ENCODE data around the gene EPYC. TPM values are rescaled to one million over a fixed set of nuclear protein-coding genes. Genes with fewer than 3 reads are reported as not detected.

EPYC gene
- total RNA-seq, 1 experiment from 2014 or later = not detected

DNA sequence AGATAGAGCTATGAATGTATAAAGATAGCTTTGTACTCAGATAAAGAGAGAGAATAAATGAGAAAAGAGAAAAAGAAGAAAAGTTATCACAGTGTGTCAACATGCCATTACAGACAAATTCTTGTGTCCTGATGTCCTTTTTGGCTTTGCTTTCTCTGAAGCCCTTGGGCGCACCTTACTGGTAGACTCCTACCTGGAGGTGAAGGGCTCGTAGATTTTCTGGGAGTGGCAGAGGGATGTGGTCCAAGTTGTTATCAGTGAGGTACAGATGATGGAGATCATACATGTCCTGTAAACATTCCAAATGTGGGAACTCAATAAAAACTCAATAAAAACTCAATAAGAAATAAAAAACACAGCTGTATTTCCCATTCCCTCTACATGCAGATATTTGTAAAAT, 34.9 kb downstream of the EPYC start:
- no peak for DNase-seq (ENCODE audit: unreplicated experiment)
- intact Hi-C loops (cut with micrococcal nuclease) = no loop called here
- Mint-ChIP-seq H3K4me3 (ENCODE audit: unreplicated experiment) (no peak overlapping the region), H3K36me3 (ENCODE audit: insufficient read depth, unreplicated experiment) (no peaks in the 10 kb centered on the region), H3K9me3 (ENCODE audit: unreplicated experiment) (no peaks in the 10 kb centered on the region), H3K27ac (ENCODE audit: low read depth, unreplicated experiment) (no peak overlapping the region), H3K4me1 (ENCODE audit: insufficient read depth, unreplicated experiment) (no peaks in the 10 kb centered on the region), H3K27me3 (ENCODE audit: insufficient read depth, unreplicated experiment) (peaks cover 13% of the 10 kb centered on the region)
- ChIA-PET POLR2A (interaction anchor here (0.6 to 0.9 kb wide), 2 partner anchors 8 to 206 kb away, joined by 3 read pairs; no protein-coding TSS in a partner anchor), CTCF (interaction anchor here (0.6 to 3.3 kb wide), 11 partner anchors 8 to 383 kb away, joined by 3 to 16 read pairs (median 3); no protein-coding TSS in a partner anchor)
- TF ChIP-seq, protein P1, sequence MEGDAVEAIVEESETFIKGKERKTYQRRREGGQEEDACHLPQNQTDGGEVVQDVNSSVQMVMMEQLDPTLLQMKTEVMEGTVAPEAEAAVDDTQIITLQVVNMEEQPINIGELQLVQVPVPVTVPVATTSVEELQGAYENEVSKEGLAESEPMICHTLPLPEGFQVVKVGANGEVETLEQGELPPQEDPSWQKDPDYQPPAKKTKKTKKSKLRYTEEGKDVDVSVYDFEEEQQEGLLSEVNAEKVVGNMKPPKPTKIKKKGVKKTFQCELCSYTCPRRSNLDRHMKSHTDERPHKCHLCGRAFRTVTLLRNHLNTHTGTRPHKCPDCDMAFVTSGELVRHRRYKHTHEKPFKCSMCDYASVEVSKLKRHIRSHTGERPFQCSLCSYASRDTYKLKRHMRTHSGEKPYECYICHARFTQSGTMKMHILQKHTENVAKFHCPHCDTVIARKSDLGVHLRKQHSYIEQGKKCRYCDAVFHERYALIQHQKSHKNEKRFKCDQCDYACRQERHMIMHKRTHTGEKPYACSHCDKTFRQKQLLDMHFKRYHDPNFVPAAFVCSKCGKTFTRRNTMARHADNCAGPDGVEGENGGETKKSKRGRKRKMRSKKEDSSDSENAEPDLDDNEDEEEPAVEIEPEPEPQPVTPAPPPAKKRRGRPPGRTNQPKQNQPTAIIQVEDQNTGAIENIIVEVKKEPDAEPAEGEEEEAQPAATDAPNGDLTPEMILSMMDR (IDR thresholded peaks at IDR 0.05; ENCODE audit: unreplicated experiment) = no peak
- no TSS peak for BruUV-seq (replicated peaks)

DNA sequence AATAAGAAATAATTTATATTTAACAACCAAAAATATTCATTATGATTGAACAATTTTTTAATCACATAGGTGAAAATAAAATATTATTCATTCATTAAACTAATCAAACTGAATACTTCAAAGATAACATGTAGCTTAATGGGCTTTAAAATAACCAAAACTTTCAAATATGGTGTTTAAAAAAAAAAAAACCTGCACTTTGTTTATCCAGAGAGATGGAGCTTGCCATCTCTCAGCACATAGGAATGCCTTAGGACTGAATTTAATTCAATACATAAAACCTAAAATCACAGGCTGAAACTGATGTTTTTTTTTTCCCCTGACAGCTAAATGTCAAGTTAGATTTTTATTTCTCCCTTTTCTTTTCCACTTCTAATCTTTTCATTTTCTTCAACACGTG, 35.4 kb downstream of the EPYC start:
- TF ChIP-seq, protein P1 (IDR thresholded peaks at IDR 0.05; ENCODE audit: unreplicated experiment) = no peak
- no peak overlapping the region for H3K4me3 Mint-ChIP-seq (ENCODE audit: unreplicated experiment)
- peaks cover 8% of the 10 kb centered on the region for H3K27me3 Mint-ChIP-seq (ENCODE audit: insufficient read depth, unreplicated experiment)

GRCh38 chr12:90965204-90965603, 39.6 kb downstream of the EPYC start:
- no peak for DNase-seq (ENCODE audit: unreplicated experiment)
- TF ChIP-seq, protein P1 (IDR thresholded peaks at IDR 0.05; ENCODE audit: unreplicated experiment) = no peak
- Mint-ChIP-seq H3K4me1 (ENCODE audit: insufficient read depth, unreplicated experiment) (no peaks in the 10 kb centered on the region), H3K27me3 (ENCODE audit: insufficient read depth, unreplicated experiment) (no peaks in the 10 kb centered on the region), H3K9me3 (ENCODE audit: unreplicated experiment) (no peaks in the 10 kb centered on the region), H3K36me3 (ENCODE audit: insufficient read depth, unreplicated experiment) (no peaks in the 10 kb centered on the region), H3K4me3 (ENCODE audit: unreplicated experiment) (no peak overlapping the region), H3K27ac (ENCODE audit: low read depth, unreplicated experiment) (no peak overlapping the region)
- BruUV-seq (replicated peaks) = no TSS peak
- CTCF ChIA-PET = no interaction called here
- intact Hi-C loops (cut with micrococcal nuclease) = no loop called here
- POLR2A ChIA-PET = no interaction called here

More for the DNA sequence above, 35.4 kb downstream of the EPYC start:
- no peaks in the 10 kb centered on the region for H3K4me1 Mint-ChIP-seq (ENCODE audit: insufficient read depth, unreplicated experiment)
- H3K9me3 Mint-ChIP-seq (ENCODE audit: unreplicated experiment) = no peaks in the 10 kb centered on the region
- ChIA-PET POLR2A (interaction anchor here (0.5 to 0.9 kb wide), 2 partner anchors 9 to 143 kb away, joined by 3 read pairs; no protein-coding TSS in a partner anchor), CTCF (interaction anchor here (0.6 to 3.3 kb wide), 12 partner anchors 9 to 1498 kb away, joined by 3 to 16 read pairs (median 3); no protein-coding TSS in a partner anchor)
- intact Hi-C loops (cut with micrococcal nuclease) = no loop called here
- no peak overlapping the region for H3K27ac Mint-ChIP-seq (ENCODE audit: low read depth, unreplicated experiment)
- DNase-seq (ENCODE audit: unreplicated experiment) = no peak
- H3K36me3 Mint-ChIP-seq (ENCODE audit: insufficient read depth, unreplicated experiment) = no peaks in the 10 kb centered on the region
- no TSS peak for BruUV-seq (replicated peaks)

DNA sequence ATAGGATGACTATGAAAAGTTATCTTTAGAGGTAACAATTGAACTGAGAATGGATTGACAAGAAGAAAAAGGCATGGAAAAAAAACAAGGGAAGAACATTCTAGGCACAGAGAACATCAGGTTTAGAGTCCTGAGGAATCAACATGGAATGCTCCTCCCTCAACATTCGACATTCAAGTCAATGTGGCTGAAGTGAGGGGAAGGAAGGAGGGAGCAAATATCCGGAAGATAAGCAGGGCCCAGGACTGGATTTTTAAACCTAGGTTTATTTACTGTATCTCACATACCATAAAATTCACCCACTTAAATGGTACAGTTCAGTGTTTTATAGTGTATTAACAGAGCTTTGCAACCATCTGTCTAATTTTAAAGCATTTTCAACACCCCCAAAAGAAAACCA, 40.2 kb downstream of the EPYC start:
- ChIA-PET POLR2A (interaction anchor here (0.6 kb wide), 1 partner anchor 372 kb away, joined by 3 read pairs; no protein-coding TSS in a partner anchor), CTCF (interaction anchor here (0.6 to 0.7 kb wide), 2 partner anchors 143 to 1643 kb away, joined by 3 read pairs; no protein-coding TSS in a partner anchor)
- Mint-ChIP-seq H3K4me3 (ENCODE audit: unreplicated experiment) (no peak overlapping the region), H3K27me3 (ENCODE audit: insufficient read depth, unreplicated experiment) (no peaks in the 10 kb centered on the region), H3K9me3 (ENCODE audit: unreplicated experiment) (no peaks in the 10 kb centered on the region), H3K27ac (ENCODE audit: low read depth, unreplicated experiment) (no peak overlapping the region), H3K36me3 (ENCODE audit: insufficient read depth, unreplicated experiment) (no peaks in the 10 kb centered on the region), H3K4me1 (ENCODE audit: insufficient read depth, unreplicated experiment) (no peaks in the 10 kb centered on the region)
- BruUV-seq (replicated peaks) = no TSS peak
- DNase-seq (ENCODE audit: unreplicated experiment) = no peak
- TF ChIP-seq, protein P1 (IDR thresholded peaks at IDR 0.05; ENCODE audit: unreplicated experiment) = no peak
- intact Hi-C loops (cut with micrococcal nuclease) = no loop called here
